Measurements from ENCODE around the gene KMT2B. TPM values are rescaled to one million over a fixed set of nuclear protein-coding genes. Genes with fewer than 3 reads are reported as not detected.

KMT2B gene
- total RNA-seq, 1 experiment from 2014 or later: 21.4 TPM

- Histone ChIP-seq H3K4me2 (ENCODE audit: low read depth, low read length, poor library complexity, severe bottlenecking) (peak overlapping the region; percentile 44), H3K36me3 (ENCODE audit: insufficient read depth, low read length) (no peaks in the 10 kb centered on the region), H3K27ac (ENCODE audit: low read length) (no peak overlapping the region), H4K20me1 (ENCODE audit: insufficient read depth, low read depth, low read length) (0 out of 2 replicates have a peak, but pooled peaks cover 6% of the 10 kb centered on the region), H3K9me2 (replicated peaks; ENCODE audit: insufficient read depth, low read length) (no peaks in the 10 kb centered on the region), H3K79me2 (ENCODE audit: low read length) (peaks cover 6% of the 10 kb centered on the region; the same call in 1 of the 2 replicates), H3K4me1 (ENCODE audit: low read length) (peaks cover 12% of the 10 kb centered on the region), H3K27me3 (ENCODE audit: low read length) (no peaks in the 10 kb centered on the region), H3K9me3 (ENCODE audit: low read length) (no peaks in the 10 kb centered on the region), H3K4me3 (ENCODE audit: low read length) (0 out of 2 replicates have a peak overlapping the region, but pooled peaks have one; percentile 33), H3K9ac (ENCODE audit: low read length) (no peak overlapping the region), H2AFZ (ENCODE audit: low read length) (no peak overlapping the region)
- no peak for DNase-seq
Observed at GRCh38 chr19:35774274-35775045, 56.7 kb downstream of the KMT2B start.

- no peaks in the 10 kb centered on the region for H3K27me3 ChIP-seq (ENCODE audit: low read length)
- H3K27ac ChIP-seq (ENCODE audit: low read length): no peak overlapping the region
- no peak overlapping the region for H3K9ac ChIP-seq (ENCODE audit: low read length)
- no peaks in the 10 kb centered on the region for H3K9me3 ChIP-seq (ENCODE audit: low read length)
- H3K36me3 ChIP-seq (ENCODE audit: insufficient read depth, low read length): no peaks in the 10 kb centered on the region
- H3K4me3 ChIP-seq (ENCODE audit: low read length): 0 out of 2 replicates have a peak overlapping the region, but pooled peaks have one; percentile 33
- H3K4me2 ChIP-seq (ENCODE audit: low read depth, low read length, poor library complexity, severe bottlenecking): peak overlapping the region; percentile 44
- H4K20me1 ChIP-seq (ENCODE audit: insufficient read depth, low read depth, low read length): 0 out of 2 replicates have a peak, but pooled peaks cover 6% of the 10 kb centered on the region
- DNase-seq: no peak
- no peaks in the 10 kb centered on the region for H3K9me2 ChIP-seq (replicated peaks; ENCODE audit: insufficient read depth, low read length)
- H3K79me2 ChIP-seq (ENCODE audit: low read length): peaks cover 6% of the 10 kb centered on the region; the same call in 1 of the 2 replicates
- H2AFZ ChIP-seq (ENCODE audit: low read length): no peak overlapping the region
- H3K4me1 ChIP-seq (ENCODE audit: low read length): peaks cover 12% of the 10 kb centered on the region
Observed at GRCh38 chr19:35775046-35775297, 57.2 kb downstream of the KMT2B start.

- Histone ChIP-seq H3K4me2 (ENCODE audit: low read depth, low read length, poor library complexity, severe bottlenecking) (peak within 1 kb of the TSS; percentile 75), H3K9ac (ENCODE audit: low read length) (peak within 1 kb of the TSS; percentile 89), H3K9me2 (replicated peaks; ENCODE audit: insufficient read depth, low read length) (no peaks in the 10 kb centered on the region), H3K79me2 (ENCODE audit: low read length) (peaks cover 6% of the 10 kb centered on the region; the same call in 1 of the 2 replicates), H2AFZ (ENCODE audit: low read length) (no peak within 1 kb of the TSS; the same call in 1 of the 2 replicates), H4K20me1 (ENCODE audit: insufficient read depth, low read depth, low read length) (0 out of 2 replicates have a peak, but pooled peaks cover 6% of the 10 kb centered on the region), H3K36me3 (ENCODE audit: insufficient read depth, low read length) (no peaks in the 10 kb centered on the region), H3K4me1 (ENCODE audit: low read length) (peaks cover 12% of the 10 kb centered on the region), H3K4me3 (ENCODE audit: low read length) (peak within 1 kb of the TSS; percentile 90), H3K27me3 (ENCODE audit: low read length) (no peaks in the 10 kb centered on the region), H3K27ac (ENCODE audit: low read length) (0 out of 2 replicates have a peak within 1 kb of the TSS, but pooled peaks have one; percentile 22), H3K9me3 (ENCODE audit: low read length) (no peaks in the 10 kb centered on the region)
- DNase-seq: peak; percentile 100
Observed at GRCh38 chr19:35775298-35776101, 57.7 kb downstream of the KMT2B start, which contains the start of gene ARHGAP33. TSS of gene ARHGAP33 (plus strand) at chr19:35775564. CDS start at chr19:35775659, 95 bp downstream.

GRCh38 chr19:35776102-35776788, 58.4 kb downstream of the KMT2B start:
- Histone ChIP-seq H3K9ac (ENCODE audit: low read length) (peak overlapping the region; percentile 89), H3K4me2 (ENCODE audit: low read depth, low read length, poor library complexity, severe bottlenecking) (peak overlapping the region; percentile 75), H3K36me3 (ENCODE audit: insufficient read depth, low read length) (no peaks in the 10 kb centered on the region), H3K4me3 (ENCODE audit: low read length) (peak overlapping the region; percentile 90), H2AFZ (ENCODE audit: low read length) (no peak overlapping the region; the same call in 1 of the 2 replicates), H4K20me1 (ENCODE audit: insufficient read depth, low read depth, low read length) (0 out of 2 replicates have a peak, but pooled peaks cover 6% of the 10 kb centered on the region), H3K9me3 (ENCODE audit: low read length) (no peaks in the 10 kb centered on the region), H3K27me3 (ENCODE audit: low read length) (no peaks in the 10 kb centered on the region), H3K27ac (ENCODE audit: low read length) (0 out of 2 replicates have a peak overlapping the region, but pooled peaks have one; percentile 22), H3K4me1 (ENCODE audit: low read length) (peaks cover 12% of the 10 kb centered on the region), H3K79me2 (ENCODE audit: low read length) (peaks cover 6% of the 10 kb centered on the region; the same call in 1 of the 2 replicates), H3K9me2 (replicated peaks; ENCODE audit: insufficient read depth, low read length) (no peaks in the 10 kb centered on the region)
- no peak for DNase-seq

- H2AFZ ChIP-seq (ENCODE audit: low read length): no peak overlapping the region
- peaks cover 6% of the 10 kb centered on the region; the same call in 1 of the 2 replicates for H3K79me2 ChIP-seq (ENCODE audit: low read length)
- no peak overlapping the region for H3K4me2 ChIP-seq (ENCODE audit: low read depth, low read length, poor library complexity, severe bottlenecking)
- H3K4me3 ChIP-seq (ENCODE audit: low read length): no peak overlapping the region
- no peaks in the 10 kb centered on the region for H3K27me3 ChIP-seq (ENCODE audit: low read length)
- no peaks in the 10 kb centered on the region for H3K9me2 ChIP-seq (replicated peaks; ENCODE audit: insufficient read depth, low read length)
- H3K4me1 ChIP-seq (ENCODE audit: low read length): peaks cover 12% of the 10 kb centered on the region
- peak overlapping the region; percentile 89 for H3K9ac ChIP-seq (ENCODE audit: low read length)
- H3K36me3 ChIP-seq (ENCODE audit: insufficient read depth, low read length): no peaks in the 10 kb centered on the region
- no peaks in the 10 kb centered on the region for H3K9me3 ChIP-seq (ENCODE audit: low read length)
- 0 out of 2 replicates have a peak, but pooled peaks cover 6% of the 10 kb centered on the region for H4K20me1 ChIP-seq (ENCODE audit: insufficient read depth, low read depth, low read length)
- no peak overlapping the region for H3K27ac ChIP-seq (ENCODE audit: low read length)
- DNase-seq: no peak
Observed at GRCh38 chr19:35777086-35777841, 59.5 kb downstream of the KMT2B start.

GRCh38 chr19:35777961-35778360, 60.2 kb downstream of the KMT2B start:
- H3K4me1 ChIP-seq (ENCODE audit: low read length): peaks cover 12% of the 10 kb centered on the region
- no peaks in the 10 kb centered on the region for H3K9me2 ChIP-seq (replicated peaks; ENCODE audit: insufficient read depth, low read length)
- no peak overlapping the region for H3K4me3 ChIP-seq (ENCODE audit: low read length)
- H3K9ac ChIP-seq (ENCODE audit: low read length): no peak overlapping the region
- H4K20me1 ChIP-seq (ENCODE audit: insufficient read depth, low read depth, low read length): 0 out of 2 replicates have a peak, but pooled peaks cover 4% of the 10 kb centered on the region
- no peak overlapping the region for H3K27ac ChIP-seq (ENCODE audit: low read length)
- no peaks in the 10 kb centered on the region for H3K27me3 ChIP-seq (ENCODE audit: low read length)
- H3K79me2 ChIP-seq (ENCODE audit: low read length): peaks cover 6% of the 10 kb centered on the region; the same call in 1 of the 2 replicates
- no peaks in the 10 kb centered on the region for H3K9me3 ChIP-seq (ENCODE audit: low read length)
- DNase-seq: no peak
- H3K4me2 ChIP-seq (ENCODE audit: low read depth, low read length, poor library complexity, severe bottlenecking): no peak overlapping the region
- no peaks in the 10 kb centered on the region for H3K36me3 ChIP-seq (ENCODE audit: insufficient read depth, low read length)
- H2AFZ ChIP-seq (ENCODE audit: low read length): no peak overlapping the region

GRCh38 chr19:35779033-35779432, 61.2 kb downstream of the KMT2B start:
- Histone ChIP-seq H3K4me2 (ENCODE audit: low read depth, low read length, poor library complexity, severe bottlenecking) (no peak overlapping the region), H4K20me1 (ENCODE audit: insufficient read depth, low read depth, low read length) (no peaks in the 10 kb centered on the region), H3K9me2 (replicated peaks; ENCODE audit: insufficient read depth, low read length) (no peaks in the 10 kb centered on the region), H3K27me3 (ENCODE audit: low read length) (no peaks in the 10 kb centered on the region), H3K4me1 (ENCODE audit: low read length) (peaks cover 12% of the 10 kb centered on the region), H3K79me2 (ENCODE audit: low read length) (peaks cover 6% of the 10 kb centered on the region; the same call in 1 of the 2 replicates), H3K36me3 (ENCODE audit: insufficient read depth, low read length) (no peaks in the 10 kb centered on the region), H2AFZ (ENCODE audit: low read length) (no peak overlapping the region), H3K9ac (ENCODE audit: low read length) (no peak overlapping the region), H3K4me3 (ENCODE audit: low read length) (no peak overlapping the region), H3K9me3 (ENCODE audit: low read length) (no peaks in the 10 kb centered on the region), H3K27ac (ENCODE audit: low read length) (no peak overlapping the region)
- DNase-seq: no peak
